ENCODE measurements around the gene ANO8. TPM values are rescaled to one million over a fixed set of nuclear protein-coding genes. Genes with fewer than 3 reads are reported as not detected.

ANO8 gene
- total RNA-seq, 1 donor, result 5.1 TPM

GRCh38 chr19:17312189-17313113 is 22.2 kb downstream of the ANO8 start:
- no peak for TF ChIP-seq CTCF (IDR thresholded peaks at IDR 0.05; ENCODE audit: extremely low read depth, low read depth, low read length)
- no peaks in the 10 kb centered on the region for H3K27me3 ChIP-seq (ENCODE audit: insufficient read depth, low read length)
- no peaks in the 10 kb centered on the region for H3K9me3 ChIP-seq (ENCODE audit: low read depth, low read length)
- peaks cover 59% of the 10 kb centered on the region for H3K79me2 ChIP-seq (ENCODE audit: insufficient read depth, low read length)
- H3K27ac ChIP-seq (ENCODE audit: low read depth, low read length), result peak overlapping the region; percentile 82
- H4K20me1 ChIP-seq (ENCODE audit: insufficient read depth, low read length), result peaks cover 36% of the 10 kb centered on the region
- peak overlapping the region; percentile 63 for H3K4me2 ChIP-seq (ENCODE audit: insufficient read depth, low read length)
- H3K4me3 ChIP-seq (ENCODE audit: insufficient read depth, low read length), result peak overlapping the region; percentile 23
- H3K4me1 ChIP-seq (ENCODE audit: insufficient read depth, low read length), result peaks cover 25% of the 10 kb centered on the region
- no peak overlapping the region for H2AFZ ChIP-seq (ENCODE audit: low read length)
- DNase-seq (ENCODE audit: insufficient read length, low spot score, missing footprints), result peak; percentile 58
- peaks cover 32% of the 10 kb centered on the region for H3K36me3 ChIP-seq (ENCODE audit: insufficient read depth, low read length)

- TF ChIP-seq CTCF (IDR thresholded peaks at IDR 0.05; ENCODE audit: extremely low read depth, low read depth, low read length), result no peak
- H2AFZ ChIP-seq (ENCODE audit: low read length), result no peak overlapping the region
- peaks cover 36% of the 10 kb centered on the region for H4K20me1 ChIP-seq (ENCODE audit: insufficient read depth, low read length)
- peak overlapping the region; percentile 82 for H3K27ac ChIP-seq (ENCODE audit: low read depth, low read length)
- H3K27me3 ChIP-seq (ENCODE audit: insufficient read depth, low read length), result no peaks in the 10 kb centered on the region
- H3K36me3 ChIP-seq (ENCODE audit: insufficient read depth, low read length), result peaks cover 32% of the 10 kb centered on the region
- H3K4me3 ChIP-seq (ENCODE audit: insufficient read depth, low read length), result peak overlapping the region; percentile 23
- H3K4me2 ChIP-seq (ENCODE audit: insufficient read depth, low read length), result peak overlapping the region; percentile 63
- no peaks in the 10 kb centered on the region for H3K9me3 ChIP-seq (ENCODE audit: low read depth, low read length)
- peaks cover 25% of the 10 kb centered on the region for H3K4me1 ChIP-seq (ENCODE audit: insufficient read depth, low read length)
- peak; percentile 96 for DNase-seq (ENCODE audit: insufficient read length, low spot score, missing footprints)
- H3K79me2 ChIP-seq (ENCODE audit: insufficient read depth, low read length), result peaks cover 63% of the 10 kb centered on the region
Measured at GRCh38 chr19:17311455-17312188, 23.0 kb downstream of the ANO8 start.

- TF ChIP-seq CTCF (IDR thresholded peaks at IDR 0.05; ENCODE audit: extremely low read depth, low read depth, low read length), result no peak
- H3K27ac ChIP-seq (ENCODE audit: low read depth, low read length), result peak overlapping the region; percentile 78
- H4K20me1 ChIP-seq (ENCODE audit: insufficient read depth, low read length), result peaks cover 34% of the 10 kb centered on the region
- H2AFZ ChIP-seq (ENCODE audit: low read length), result peak overlapping the region; percentile 15
- H3K4me2 ChIP-seq (ENCODE audit: insufficient read depth, low read length), result peak overlapping the region; percentile 99
- H3K36me3 ChIP-seq (ENCODE audit: insufficient read depth, low read length), result peaks cover 22% of the 10 kb centered on the region
- H3K4me1 ChIP-seq (ENCODE audit: insufficient read depth, low read length), result peaks cover 33% of the 10 kb centered on the region
- peak overlapping the region; percentile 100 for H3K4me3 ChIP-seq (ENCODE audit: insufficient read depth, low read length)
- H3K79me2 ChIP-seq (ENCODE audit: insufficient read depth, low read length), result peaks cover 62% of the 10 kb centered on the region
- H3K27me3 ChIP-seq (ENCODE audit: insufficient read depth, low read length), result no peaks in the 10 kb centered on the region
- no peaks in the 10 kb centered on the region for H3K9me3 ChIP-seq (ENCODE audit: low read depth, low read length)
- DNase-seq (ENCODE audit: insufficient read length, low spot score, missing footprints), result peak; percentile 92
Measured at GRCh38 chr19:17309965-17310461, 24.6 kb downstream of the ANO8 start.

Measured in osteoblast (primary cell).